Heart right ventricle (tissue), 16 donors: ENCODE data around the gene RANBP9. TPM values are rescaled to one million over a fixed set of nuclear protein-coding genes. Genes with fewer than 3 reads are reported as not detected.

Experiments used
- ATAC-seq, 8 donors: fragments of 200-7000 bp; cut with Tn5 transposase; one replicate each; pipeline ENCODE4 v1.9.1; 2020; ENCODE audit warnings: mild to moderate bottlenecking in 8 of 8, moderate library complexity in 8 of 8, moderate number of reproducible peaks in 1 of 8
- DNase-seq, 2 donors: peaks; one replicate each; pipeline ENCODE4 v3.0.0-alpha.2; 2020
- H3K27ac ChIP-seq, 10 donors: fragments of 200-600 bp; sonication (generic) in 2 of 10; one replicate each; pipeline versions ENCODE4 v1.5.0 to v1.8.0; 2020 to 2022; ENCODE audit warnings: mild to moderate bottlenecking in 3 of 10
- H3K27me3 ChIP-seq, 7 donors: fragments of 200-600 bp; one replicate each; pipeline ENCODE4 v1.8.0; 2021 to 2022; ENCODE audit warnings: mild to moderate bottlenecking in 2 of 7
- H3K36me3 ChIP-seq, 9 donors: fragments of 200-600 bp; sonication (generic) in 1 of 9; one replicate each; pipeline versions ENCODE4 v1.5.0 to v1.8.0; 2020 to 2022; ENCODE audit warnings: mild to moderate bottlenecking in 2 of 9
- H3K4me1 ChIP-seq, 9 donors: fragments of 200-600 bp; sonication (generic) in 1 of 9; one replicate each; pipeline versions ENCODE4 v1.5.0 to v1.8.0; 2020 to 2022; ENCODE audit warnings: mild to moderate bottlenecking in 4 of 9
- H3K4me3 ChIP-seq, 10 donors: fragments of 200-600 bp; sonication (generic) in 2 of 10; one replicate each; pipeline versions ENCODE4 v1.5.0 to v1.8.0; 2020 to 2022; ENCODE audit warnings: mild to moderate bottlenecking in 7 of 10, moderate library complexity in 2 of 10
- H3K9me3 ChIP-seq, 11 donors: fragments of 200-600 bp in 10 of 11; sonication (generic) in 2 of 11; one replicate each; pipeline versions ENCODE4 v1.5.0 to v1.8.0; 2013 to 2022; ENCODE audit warnings: mild to moderate bottlenecking in 2 of 11, control low read depth in 1 of 11, moderate library complexity in 1 of 11
- WGBS, 2 donors: extraction: QIAGEN DNeasy Blood & Tissue Kit; methylation state at CpG; one replicate each; pipeline ENCODE4 v1.1.7; 2013; ENCODE audit warnings: inconsistent platforms in 1 of 2; 5-methylcytosine and 5-hydroxymethylcytosine counted together
- intact Hi-C, 10 donors: fragments of 100-400 bp; cut with DNase I; formaldehyde crosslinking; loops; one replicate each; pipeline versions ENCODE4 v1.11.1 to v1.14.2; 2022
- polyA plus RNA-seq, 2 donors: library from polyadenylated mRNA; stranded (reverse); fragments of 200-250 nt; gene quantifications; one replicate each; pipeline ENCODE4 v1.2.3, GENCODE V29; 2013
- total RNA-seq, 10 donors: library from RNA; stranded (reverse); fragmentation: NEBNext Ultra II Directional in 3 of 10; extraction: Animal tissue kit (Norgen Biotek cat#: 25700) in 3 of 10; gene quantifications; one replicate each; pipeline versions ENCODE4 v1.2.1 to v1.2.4, GENCODE V29; 2021 to 2023
- TF ChIP-seq, protein P1 (sequence below), 9 donors: fragments of 200-600 bp; sonication (generic) in 2 of 9; IDR thresholded peaks; one replicate each; pipeline versions ENCODE4 v1.5.0 to v1.8.0; 2021 to 2022; ENCODE audit warnings: antibody characterized with exemption in 9 of 9, mild to moderate bottlenecking in 5 of 9, moderate library complexity in 1 of 9
- donor health status: Arrhythmogenic right ventricular cardiomyopathy.
- donor health status: ischemic (EF 13 %, LVEDD 7.1; RV severe dilation, severe dysfunction).
- donor health status: healthy with polysubstance abuse.
- donor health status: DM: no; HTN: yes; CAD: no.
- donor health status: DM: no; HTN: no; CAD: no.
- donor health status: ischemic (EF 25% LVEDD 6.9; RV normal size, moderate dysfunction).
- donor health status: ischemic (EF 25% LVEDD 5.7; RV mildly dilated, moderate dysfunction).
- donor health status: healthy.
- donor health status: DM: yes; HTN: yes; CAD: no.
- donor health status: Ischemic cardiomyopathy.
- donor health status: ischemic (EF 35%, LVEDD 5.7; RV mildly dilated, moderate dysfunction).
- donor health status: nonischemic (EF 11% LVEDD 7.7; RV severe dilation, severe dysfunction).
- donor health status: DM: yes; HTN: yes; CAD: no.
- donor health status: PGD.
- donor health status: ischemic (EF 29% LVEDD 5.4; RV normal size, mild dysfunction).
- donor health status: nonischemic (EF 23%, LVEDD 6.1; RV moderate dilation, normal function).

The RANBP9 gene
- total and polyA plus RNA-seq, 12 donors, result 10.0 to 41.6 (median 33.8) TPM

DNA sequence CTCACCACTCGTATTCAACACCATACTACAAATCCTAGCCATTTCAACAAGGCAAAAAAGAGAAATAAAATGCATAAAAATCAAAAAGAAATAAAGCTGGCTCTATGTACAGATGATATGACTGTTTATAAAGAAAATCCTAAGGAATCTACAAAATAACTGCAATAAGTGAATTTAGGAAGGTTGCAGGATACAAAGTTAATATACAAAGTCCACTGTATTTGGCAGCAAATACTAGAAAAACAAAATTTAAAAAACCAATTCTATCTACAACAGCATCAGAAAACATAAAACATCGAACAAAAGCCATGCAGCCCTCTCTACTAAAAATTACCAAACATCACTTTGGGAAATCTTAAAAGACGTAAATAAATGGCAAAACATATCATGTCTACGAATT is 47.6 kb downstream of the RANBP9 start:
- no peak for ATAC-seq
- H3K4me1 ChIP-seq, result peaks cover 0 to 66% (median 38%) of the 10 kb centered on the region in 9 donors

DNA sequence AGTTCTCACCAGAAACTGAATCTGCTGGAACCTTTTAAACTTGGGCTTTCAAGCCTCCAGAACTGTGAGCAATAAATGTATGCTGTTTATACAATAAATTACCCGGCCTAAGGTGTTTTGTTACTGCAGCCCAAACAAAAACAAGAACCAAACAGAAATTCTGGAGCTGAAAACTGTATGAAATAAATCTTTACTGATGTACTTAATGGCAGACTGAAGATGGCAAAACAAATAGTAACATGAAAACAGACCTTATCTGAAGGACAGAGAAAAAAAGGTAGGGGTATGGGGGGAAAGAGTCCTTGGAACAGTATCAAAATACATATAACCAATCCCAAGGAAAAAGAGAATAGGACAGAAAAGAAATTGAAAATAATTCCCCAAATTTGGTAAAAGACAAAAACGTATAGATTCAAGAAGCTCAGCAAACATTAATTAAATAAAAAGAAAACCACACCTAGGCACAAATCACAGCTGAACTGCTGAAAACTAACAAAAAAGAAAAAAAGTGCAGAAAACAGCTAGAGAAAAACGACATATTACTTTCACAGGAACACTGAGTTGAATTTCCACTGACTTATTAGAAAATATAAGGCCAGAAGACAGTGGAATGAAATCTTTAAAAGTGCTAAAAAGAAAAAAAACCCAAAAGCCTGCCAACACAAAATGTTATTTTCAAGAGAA is 48.8 kb downstream of the RANBP9 start:
- Histone ChIP-seq H3K4me3 (no peak overlapping the region), H3K27me3 (no peaks in the 10 kb centered on the region), H3K4me1 (peaks cover 0 to 62% (median 35%) of the 10 kb centered on the region in 9 donors), H3K27ac (no peak overlapping the region), H3K36me3 (no peaks in the 10 kb centered on the region), H3K9me3 (no peaks in the 10 kb centered on the region)
- WGBS, 2 donors, result 84 to 92% methylated on average over 3 of the region's 3 CpGs
- TF ChIP-seq, protein P1, sequence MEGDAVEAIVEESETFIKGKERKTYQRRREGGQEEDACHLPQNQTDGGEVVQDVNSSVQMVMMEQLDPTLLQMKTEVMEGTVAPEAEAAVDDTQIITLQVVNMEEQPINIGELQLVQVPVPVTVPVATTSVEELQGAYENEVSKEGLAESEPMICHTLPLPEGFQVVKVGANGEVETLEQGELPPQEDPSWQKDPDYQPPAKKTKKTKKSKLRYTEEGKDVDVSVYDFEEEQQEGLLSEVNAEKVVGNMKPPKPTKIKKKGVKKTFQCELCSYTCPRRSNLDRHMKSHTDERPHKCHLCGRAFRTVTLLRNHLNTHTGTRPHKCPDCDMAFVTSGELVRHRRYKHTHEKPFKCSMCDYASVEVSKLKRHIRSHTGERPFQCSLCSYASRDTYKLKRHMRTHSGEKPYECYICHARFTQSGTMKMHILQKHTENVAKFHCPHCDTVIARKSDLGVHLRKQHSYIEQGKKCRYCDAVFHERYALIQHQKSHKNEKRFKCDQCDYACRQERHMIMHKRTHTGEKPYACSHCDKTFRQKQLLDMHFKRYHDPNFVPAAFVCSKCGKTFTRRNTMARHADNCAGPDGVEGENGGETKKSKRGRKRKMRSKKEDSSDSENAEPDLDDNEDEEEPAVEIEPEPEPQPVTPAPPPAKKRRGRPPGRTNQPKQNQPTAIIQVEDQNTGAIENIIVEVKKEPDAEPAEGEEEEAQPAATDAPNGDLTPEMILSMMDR (IDR thresholded peaks at IDR 0.05), result no peak
- intact Hi-C loops, result no loop called here
- DNase-seq, result no peak
- no peak for ATAC-seq

More for the DNA sequence above, 47.6 kb downstream of the RANBP9 start:
- no peaks in the 10 kb centered on the region for H3K36me3 ChIP-seq
- intact Hi-C loops, result no loop called here
- no peak overlapping the region for H3K27ac ChIP-seq
- no peak for DNase-seq
- no peaks in the 10 kb centered on the region for H3K27me3 ChIP-seq
- 90 to 94% methylated on average over 4 of the region's 4 CpGs for WGBS, 2 donors
- no peaks in the 10 kb centered on the region for H3K9me3 ChIP-seq
- TF ChIP-seq, protein P1 (IDR thresholded peaks at IDR 0.05), result no peak
- no peak overlapping the region for H3K4me3 ChIP-seq

DNA sequence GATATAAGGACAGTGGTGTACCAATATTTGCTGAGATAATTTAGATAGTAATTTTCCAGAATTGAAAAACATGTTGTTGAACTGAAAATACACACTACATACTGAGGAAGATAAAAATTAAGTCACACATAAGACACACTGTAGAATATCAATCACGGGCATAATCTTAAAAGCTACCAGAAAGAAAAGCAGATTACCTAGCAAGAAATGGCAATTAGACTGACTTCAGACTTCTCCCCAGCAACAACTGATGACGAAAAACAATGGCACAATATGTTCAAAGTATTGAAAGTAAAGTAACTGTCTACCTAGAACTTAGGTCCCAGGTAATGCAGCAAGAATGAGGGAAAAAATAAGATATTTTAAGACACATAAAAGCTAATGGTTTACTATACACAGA is 50.0 kb downstream of the RANBP9 start:
- peaks cover 0 to 4% (median 0%) of the 10 kb centered on the region in 9 donors for H3K36me3 ChIP-seq
- no peaks in the 10 kb centered on the region for H3K9me3 ChIP-seq
- no peak overlapping the region for H3K27ac ChIP-seq
- WGBS, 2 donors, result 64 to 92% methylated on average over 2 of the region's 2 CpGs
- DNase-seq (no peak), ATAC-seq (no peak)
- no peak overlapping the region for H3K4me3 ChIP-seq
- H3K27me3 ChIP-seq, result no peaks in the 10 kb centered on the region
- TF ChIP-seq, protein P1 (IDR thresholded peaks at IDR 0.05), result no peak
- intact Hi-C loops, result no loop called here
- H3K4me1 ChIP-seq, result peaks cover 0 to 56% (median 34%) of the 10 kb centered on the region in 9 donors

DNA sequence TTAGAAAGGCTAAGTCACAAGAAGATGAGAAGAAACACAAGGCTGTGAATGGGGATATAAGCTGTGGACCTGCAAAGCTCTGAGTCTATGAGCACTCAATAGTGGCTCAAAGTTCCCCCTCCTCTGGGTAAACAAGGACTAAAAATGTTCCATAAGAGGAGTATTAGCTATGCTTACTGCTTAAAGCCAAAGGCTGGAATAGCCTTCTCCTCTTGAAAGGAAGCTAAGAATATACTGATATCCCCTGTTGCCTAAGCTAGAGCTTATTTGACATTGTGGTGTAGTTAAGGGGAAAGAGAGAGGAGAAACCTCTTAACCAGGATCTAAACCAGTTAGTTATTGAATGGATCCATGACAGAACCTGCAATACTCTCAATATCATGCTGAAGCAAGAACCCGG is 50.7 kb downstream of the RANBP9 start:
- H3K4me3 ChIP-seq, result no peak overlapping the region
- H3K4me1 ChIP-seq, result peaks cover 0 to 56% (median 34%) of the 10 kb centered on the region in 9 donors
- H3K9me3 ChIP-seq, result no peaks in the 10 kb centered on the region
- no peaks in the 10 kb centered on the region for H3K27me3 ChIP-seq
- peaks cover 0 to 11% (median 0%) of the 10 kb centered on the region in 9 donors for H3K36me3 ChIP-seq
- 96 to 100% methylated on average over 1 of the region's 1 CpG for WGBS, 2 donors
- ATAC-seq (peak in 1 of 8 donors; percentile 37), DNase-seq (no peak)
- H3K27ac ChIP-seq, result no peak overlapping the region
- intact Hi-C loops, result no loop called here
- TF ChIP-seq, protein P1 (IDR thresholded peaks at IDR 0.05), result no peak
